Umbilical cord (tissue), 2 donors: ENCODE measurements around the gene B3GNT5. TPM values are rescaled to one million over a fixed set of nuclear protein-coding genes. Genes with fewer than 3 reads are reported as not detected.
A peak's percentile ranks its signal among the peaks of the same experiment; 100 is the strongest.

Experiments
- DNase-seq: peaks from one replicate; pipeline ENCODE4 v3.0.0-alpha.2; 2015; ENCODE audit warnings: low spot score
- total RNA-seq: library from RNA; depleted of rRNA; stranded (reverse); fragments of >200 nt; gene quantifications from one replicate; pipeline ENCODE4 v1.2.3, GENCODE V29; 2014; ENCODE audit warnings: low replicate concordance; ENCODE audit not compliant: insufficient read depth

Gene B3GNT5
- 7.9 TPM for total RNA-seq

GRCh38 chr3:183252973-183253527 lies at the start of gene B3GNT5:
B3GNT5 (plus strand) TSS chr3:183253253; CDS start chr3:183269799, 16,546 bp downstream.
- no peak for DNase-seq

GRCh38 chr3:183203670-183204069 lies 49.4 kb upstream of the B3GNT5 start:
- no peak for DNase-seq

- no peak for DNase-seq
These were observed 44.8 kb upstream of the B3GNT5 start for GRCh38 chr3:183208260-183208659.

- no peak for DNase-seq
These were observed 44.3 kb upstream of the B3GNT5 start for GRCh38 chr3:183208800-183209199.

DNA sequence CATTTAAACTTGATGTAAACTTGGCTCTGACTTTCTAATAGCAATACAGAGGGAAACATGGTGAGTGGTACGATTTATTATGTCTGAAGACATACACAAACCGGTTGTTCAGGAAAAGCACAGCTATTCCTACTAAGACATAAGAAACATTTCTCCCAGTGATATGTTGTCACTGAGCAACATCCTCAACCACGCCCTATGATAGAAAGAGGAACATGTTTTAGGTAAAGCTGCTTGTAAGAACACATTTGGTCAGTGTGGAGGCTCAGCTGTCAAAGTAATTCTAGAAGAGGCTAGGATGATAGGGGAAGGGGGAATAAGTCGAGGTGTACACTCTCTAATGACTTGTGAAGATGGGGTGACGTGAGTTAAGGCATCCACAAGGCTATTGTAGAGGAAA lies 42.7 kb upstream of the B3GNT5 start:
- DNase-seq, result peak; percentile 72

DNA sequence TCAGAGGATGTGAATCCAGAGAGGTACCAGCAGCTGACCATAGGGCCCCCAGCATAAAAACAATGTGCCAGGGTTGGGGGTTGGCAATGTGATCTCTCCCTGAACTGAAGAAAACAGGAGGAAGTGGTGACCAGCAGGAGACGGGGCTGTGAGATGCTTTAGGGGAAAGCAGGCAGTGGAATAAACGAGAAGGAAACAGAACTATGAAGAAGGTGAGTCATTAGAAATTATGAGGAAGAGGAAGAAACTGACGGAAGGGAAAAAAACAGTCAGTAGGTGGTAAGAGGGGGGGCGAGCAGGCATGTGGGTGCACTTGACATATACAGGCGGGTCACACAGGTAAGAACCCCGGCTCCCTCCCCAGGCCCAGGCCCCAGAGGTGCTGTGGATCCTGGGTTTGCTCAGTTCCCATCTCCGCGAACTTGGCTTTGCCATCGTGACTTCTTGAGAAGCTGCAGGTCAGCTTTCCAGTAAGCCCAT lies 42.2 kb upstream of the B3GNT5 start:
- peak; percentile 31 for DNase-seq

DNA sequence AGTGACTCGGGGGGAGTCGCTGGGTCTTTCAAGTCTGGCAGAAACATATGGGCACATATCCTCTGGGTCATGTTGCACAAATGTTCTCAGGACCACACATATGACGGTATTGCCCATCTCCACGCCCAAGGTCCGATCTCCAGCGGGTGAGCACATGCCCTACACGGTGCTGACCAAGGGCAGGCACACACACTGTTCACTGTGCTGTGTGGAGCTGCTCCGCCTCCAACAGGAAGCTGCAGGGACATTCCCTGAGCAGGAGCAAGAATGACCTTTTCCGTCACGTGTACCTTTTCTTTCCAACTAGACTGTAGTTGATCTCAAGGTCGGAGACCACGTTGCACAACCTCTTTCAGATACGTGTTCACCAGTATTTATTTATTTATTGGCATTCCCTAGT lies 41.7 kb upstream of the B3GNT5 start:
- no peak for DNase-seq

- DNase-seq, result no peak
These were observed 41.0 kb upstream of the B3GNT5 start for GRCh38 chr3:183212096-183212495.

- DNase-seq, result peak; percentile 40
These were observed 40.5 kb upstream of the B3GNT5 start for GRCh38 chr3:183212565-183212964.

DNA sequence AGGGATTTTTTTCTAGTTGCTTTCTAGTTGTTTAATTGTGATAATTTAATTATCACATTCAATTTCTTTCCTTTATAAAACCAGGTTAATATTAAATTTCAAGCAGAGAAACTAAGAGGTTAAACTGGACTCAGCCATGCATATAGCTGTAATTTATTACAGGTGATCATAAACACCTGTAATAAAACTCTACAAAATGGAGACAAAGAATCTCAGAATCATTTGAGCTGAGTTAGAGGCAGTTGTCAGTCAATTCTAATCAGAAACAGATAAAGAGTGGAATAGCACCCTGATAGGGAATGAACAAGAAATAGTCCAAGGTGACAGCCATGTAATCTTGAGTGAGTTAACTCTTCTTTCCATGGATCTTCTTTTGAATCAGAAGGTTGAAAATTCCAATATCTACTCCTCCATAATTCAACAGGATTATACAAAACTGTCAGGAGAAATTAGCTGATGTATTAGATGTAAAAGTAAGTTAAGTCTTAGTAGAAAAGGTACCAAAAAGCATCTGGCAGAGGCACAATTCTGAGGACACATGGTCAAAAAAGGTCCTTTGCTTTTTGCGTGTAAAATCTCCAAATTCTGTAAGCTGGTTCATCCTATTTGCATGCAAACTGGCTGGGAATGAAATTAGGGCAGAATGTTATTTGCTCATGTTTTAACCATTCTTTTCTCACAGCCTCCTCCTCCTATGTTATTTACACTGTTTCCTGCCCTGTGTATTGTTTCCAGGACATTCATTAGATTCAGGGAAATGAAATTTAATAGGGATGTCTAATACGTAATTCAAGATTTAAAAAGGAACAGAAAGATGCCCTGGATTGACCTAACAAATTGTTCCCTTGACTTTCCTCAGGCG lies 39.4 kb upstream of the B3GNT5 start:
- DNase-seq, result no peak

DNA sequence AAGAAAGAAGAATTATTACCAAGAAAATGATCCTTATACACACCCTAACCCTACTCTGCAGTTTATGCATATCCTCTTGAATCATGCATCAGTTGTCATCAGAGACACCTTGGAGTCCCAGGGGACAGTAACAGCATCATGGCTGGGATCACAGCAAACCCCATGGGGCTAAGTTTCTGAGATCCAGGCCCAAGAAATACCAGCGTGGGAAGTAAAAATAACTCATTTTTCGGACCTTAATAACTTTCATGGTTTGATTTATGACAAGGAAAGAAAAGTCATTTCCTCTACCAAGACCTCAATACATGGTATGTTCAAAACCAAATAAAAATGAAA lies 38.8 kb upstream of the B3GNT5 start:
- DNase-seq, result no peak

- DNase-seq, result no peak
These were observed 37.4 kb upstream of the B3GNT5 start for GRCh38 chr3:183215591-183216202.

- no peak for DNase-seq
These were observed 35.3 kb upstream of the B3GNT5 start for GRCh38 chr3:183217548-183218332.

GRCh38 chr3:183218826-183219225 lies 34.2 kb upstream of the B3GNT5 start:
- no peak for DNase-seq

DNA sequence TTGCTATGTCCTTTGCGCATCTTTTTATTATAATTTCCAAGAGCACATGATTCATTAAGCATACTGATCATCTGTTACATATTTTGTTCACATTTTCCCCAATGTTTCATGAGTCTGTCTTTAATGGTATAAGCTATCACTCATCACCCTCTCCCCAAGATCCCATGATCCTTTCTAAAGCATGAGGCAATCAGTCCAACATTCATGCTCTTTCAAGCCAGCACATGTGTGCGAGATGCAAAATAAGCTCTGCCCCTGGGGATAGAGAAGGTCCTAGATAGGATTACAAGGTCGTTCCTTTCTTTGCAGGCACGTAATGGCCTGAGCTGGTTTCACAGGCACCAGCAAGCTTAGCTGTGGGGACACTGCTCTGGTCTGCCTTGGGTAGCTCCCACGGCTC lies 32.2 kb upstream of the B3GNT5 start:
- peak; percentile 57 for DNase-seq

- no peak for DNase-seq
These were observed 30.3 kb upstream of the B3GNT5 start for GRCh38 chr3:183222631-183223235.

- DNase-seq, result no peak
These were observed 28.7 kb upstream of the B3GNT5 start for GRCh38 chr3:183224180-183224970.

- DNase-seq, result no peak
These were observed 26.6 kb upstream of the B3GNT5 start for GRCh38 chr3:183226333-183226890.

GRCh38 chr3:183227586-183227985 lies 25.5 kb upstream of the B3GNT5 start:
- no peak for DNase-seq

DNA sequence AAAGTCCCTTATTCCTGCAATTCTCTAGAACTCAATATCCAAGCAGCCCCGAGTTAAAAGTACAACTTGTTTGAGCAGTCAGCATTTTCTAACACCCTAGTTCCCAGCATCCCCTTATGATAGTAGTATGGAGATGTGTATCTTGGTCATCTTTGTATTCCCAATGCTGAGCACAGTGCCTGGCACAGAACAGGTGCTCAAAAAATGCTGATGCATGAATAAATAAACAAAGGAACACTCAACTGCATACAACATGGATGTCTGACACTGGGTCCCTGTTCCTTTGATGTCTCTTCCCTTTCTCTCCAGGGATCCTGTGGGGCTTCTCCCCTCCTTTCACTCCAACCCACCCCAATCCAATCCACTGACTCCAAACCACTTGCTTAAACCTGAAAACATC lies 23.9 kb upstream of the B3GNT5 start:
- no peak for DNase-seq
